LNCaP clone FGC (cell line): ENCODE results near the gene OPCML.

Experiments
- DNase-seq: peaks from one replicate; pipeline ENCODE4 v3.0.0-alpha.2; 2011; ENCODE audit warnings: low read depth
- H3K4me3 ChIP-seq: 2 replicates; pipeline ENCODE4 v1.5.1; 2011; ENCODE audit warnings: mild to moderate bottlenecking, low read depth, low read length, control low read depth
- TF ChIP-seq, protein P1 (sequence below): IDR thresholded peaks from 2 replicates; pipeline ENCODE4 v1.5.1; 2012; ENCODE audit warnings: mild to moderate bottlenecking; ENCODE audit not compliant: control insufficient read depth, insufficient read depth; ENCODE audit errors: extremely low read depth

OPCML gene

DNA sequence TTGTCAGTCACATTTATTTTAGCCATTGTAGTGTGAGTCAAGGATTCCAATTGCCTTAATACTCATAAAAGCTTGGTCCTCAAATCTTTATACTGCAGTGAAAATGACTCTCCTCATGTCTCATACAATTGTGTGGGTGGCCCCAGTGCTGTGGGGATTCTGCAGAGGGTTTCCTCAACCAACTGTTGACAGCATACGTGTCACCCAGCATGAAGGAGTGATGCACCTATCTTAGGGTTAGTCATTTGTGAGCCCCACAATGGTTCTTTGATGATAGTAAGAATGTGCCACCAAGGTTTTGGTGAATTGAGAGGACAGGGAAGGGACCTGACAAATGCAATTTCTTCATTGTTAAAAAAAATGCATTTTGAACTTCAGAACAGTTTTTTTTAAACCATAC, 1046.2 kb downstream of the OPCML start:
- no peak overlapping the region for H3K4me3 ChIP-seq
- DNase-seq, result no peak
- TF ChIP-seq, protein P1, sequence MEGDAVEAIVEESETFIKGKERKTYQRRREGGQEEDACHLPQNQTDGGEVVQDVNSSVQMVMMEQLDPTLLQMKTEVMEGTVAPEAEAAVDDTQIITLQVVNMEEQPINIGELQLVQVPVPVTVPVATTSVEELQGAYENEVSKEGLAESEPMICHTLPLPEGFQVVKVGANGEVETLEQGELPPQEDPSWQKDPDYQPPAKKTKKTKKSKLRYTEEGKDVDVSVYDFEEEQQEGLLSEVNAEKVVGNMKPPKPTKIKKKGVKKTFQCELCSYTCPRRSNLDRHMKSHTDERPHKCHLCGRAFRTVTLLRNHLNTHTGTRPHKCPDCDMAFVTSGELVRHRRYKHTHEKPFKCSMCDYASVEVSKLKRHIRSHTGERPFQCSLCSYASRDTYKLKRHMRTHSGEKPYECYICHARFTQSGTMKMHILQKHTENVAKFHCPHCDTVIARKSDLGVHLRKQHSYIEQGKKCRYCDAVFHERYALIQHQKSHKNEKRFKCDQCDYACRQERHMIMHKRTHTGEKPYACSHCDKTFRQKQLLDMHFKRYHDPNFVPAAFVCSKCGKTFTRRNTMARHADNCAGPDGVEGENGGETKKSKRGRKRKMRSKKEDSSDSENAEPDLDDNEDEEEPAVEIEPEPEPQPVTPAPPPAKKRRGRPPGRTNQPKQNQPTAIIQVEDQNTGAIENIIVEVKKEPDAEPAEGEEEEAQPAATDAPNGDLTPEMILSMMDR, result no peak

DNA sequence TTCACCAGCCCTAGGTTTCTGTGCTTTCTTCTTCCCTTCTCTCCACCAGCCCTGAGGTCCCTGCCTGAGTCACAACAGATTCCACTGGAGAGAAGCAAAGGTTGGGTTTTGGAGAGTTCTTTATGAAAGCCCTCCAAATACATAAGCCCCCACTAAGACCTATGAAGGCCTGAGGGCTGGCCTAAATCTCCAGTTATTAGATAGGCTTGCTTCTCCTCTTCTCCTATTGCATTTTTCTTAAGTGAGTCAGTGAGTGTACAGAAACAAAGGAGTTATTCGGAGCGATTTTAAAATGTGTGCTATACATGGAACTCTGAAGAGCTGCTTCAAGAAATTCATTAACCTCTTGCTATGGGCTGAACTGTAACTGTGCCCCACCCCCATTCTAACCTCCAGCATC, 1057.3 kb downstream of the OPCML start:
- TF ChIP-seq, protein P1, result no peak
- no peak overlapping the region for H3K4me3 ChIP-seq
- DNase-seq, result no peak

DNA sequence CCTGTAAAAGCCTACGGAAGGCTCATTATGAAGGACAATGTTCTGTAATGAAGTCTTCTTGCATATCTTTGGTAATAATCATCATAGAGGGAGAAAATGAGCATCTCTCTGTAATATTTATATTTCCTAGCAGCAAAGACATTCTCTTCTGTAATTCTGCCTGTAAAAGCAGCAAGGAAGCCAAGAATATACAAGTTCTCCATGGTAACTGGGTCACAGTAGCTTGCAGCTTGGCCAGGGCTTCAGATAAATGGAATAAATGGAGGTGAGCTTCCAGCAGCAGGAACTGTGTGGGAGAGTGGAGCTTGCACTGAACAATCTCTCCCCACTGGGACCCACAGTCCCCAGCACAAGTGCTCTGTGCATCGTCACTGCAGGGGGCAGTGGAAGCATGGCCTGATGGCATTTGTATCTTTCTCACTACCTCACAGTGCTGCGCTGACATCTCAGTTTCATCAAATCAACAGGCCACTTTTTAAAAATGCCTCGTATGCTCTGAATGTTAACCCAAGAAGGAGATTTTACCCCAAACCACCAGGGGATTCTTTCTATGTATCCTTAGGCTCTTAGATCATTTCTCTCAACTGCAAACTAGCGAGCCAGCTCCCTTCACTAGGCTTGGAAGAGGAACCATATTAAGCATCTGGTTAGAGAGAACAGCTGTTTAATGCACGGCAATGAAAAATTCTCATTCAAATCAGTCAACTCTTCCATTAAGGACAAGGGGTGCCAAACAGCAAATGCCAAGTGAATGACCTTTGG, 1059.7 kb downstream of the OPCML start:
- no peak overlapping the region for H3K4me3 ChIP-seq
- TF ChIP-seq, protein P1, result no peak
- DNase-seq, result no peak

DNA sequence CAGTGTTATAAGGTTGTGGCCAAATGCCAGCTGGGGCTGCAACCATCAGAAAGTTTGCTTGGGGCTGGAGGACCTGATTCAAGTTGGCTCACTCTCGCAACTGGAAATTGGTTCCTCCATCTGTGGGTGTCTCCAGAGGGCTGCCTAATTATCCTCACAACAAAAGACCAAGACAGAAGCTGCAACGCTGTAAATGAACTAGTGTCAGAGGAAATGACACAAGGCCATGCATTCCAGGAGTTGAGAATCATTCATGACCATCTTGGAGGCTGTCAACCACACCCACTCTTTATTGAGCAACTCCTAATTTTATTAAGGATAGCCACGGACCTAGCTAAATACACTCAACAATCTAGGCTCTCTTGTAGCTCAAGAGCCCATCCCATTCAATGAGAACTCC, 1060.8 kb downstream of the OPCML start:
- no peak for DNase-seq
- H3K4me3 ChIP-seq, result no peak overlapping the region
- TF ChIP-seq, protein P1, result no peak

DNA sequence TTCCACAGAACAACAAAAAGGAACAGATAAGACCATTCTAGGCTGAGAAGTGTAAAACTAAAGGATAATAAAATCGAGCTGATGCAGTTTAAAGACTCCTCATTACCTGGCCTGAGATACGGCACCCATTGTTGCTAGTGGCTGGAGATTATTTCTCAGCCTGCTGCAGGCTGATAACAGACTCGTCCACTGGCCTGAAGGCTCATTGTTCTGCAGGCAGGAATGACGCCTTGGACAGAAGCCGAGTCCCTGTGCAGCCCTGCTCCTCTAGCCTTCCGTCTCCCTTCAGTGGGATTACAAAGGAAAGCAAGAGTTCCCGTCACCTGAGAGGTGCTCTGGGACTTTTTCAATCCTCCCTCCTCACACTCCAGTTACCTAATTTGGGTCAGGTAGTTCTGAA, 1065.3 kb downstream of the OPCML start:
- TF ChIP-seq, protein P1, result no peak
- H3K4me3 ChIP-seq, result no peak overlapping the region
- DNase-seq, result no peak

DNA sequence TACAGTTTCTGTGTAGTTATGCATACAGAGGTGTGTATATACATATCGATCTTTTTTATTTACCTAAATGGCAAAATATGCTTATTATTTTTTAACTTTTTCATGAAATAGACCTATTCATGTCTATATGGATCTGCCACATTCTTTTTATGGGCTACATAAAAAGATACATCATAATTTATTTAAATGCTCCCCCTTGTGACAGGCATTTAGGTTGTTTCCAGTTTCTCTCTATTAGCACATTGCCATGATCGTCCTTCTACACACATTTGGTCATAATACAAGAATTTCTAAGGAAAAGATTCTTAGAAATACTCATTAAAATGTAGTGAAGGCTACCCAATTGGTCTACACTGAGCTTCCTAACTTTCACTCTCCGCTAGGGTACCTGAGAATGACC, 1067.4 kb downstream of the OPCML start:
- TF ChIP-seq, protein P1, result no peak
- H3K4me3 ChIP-seq, result no peak overlapping the region
- no peak for DNase-seq

DNA sequence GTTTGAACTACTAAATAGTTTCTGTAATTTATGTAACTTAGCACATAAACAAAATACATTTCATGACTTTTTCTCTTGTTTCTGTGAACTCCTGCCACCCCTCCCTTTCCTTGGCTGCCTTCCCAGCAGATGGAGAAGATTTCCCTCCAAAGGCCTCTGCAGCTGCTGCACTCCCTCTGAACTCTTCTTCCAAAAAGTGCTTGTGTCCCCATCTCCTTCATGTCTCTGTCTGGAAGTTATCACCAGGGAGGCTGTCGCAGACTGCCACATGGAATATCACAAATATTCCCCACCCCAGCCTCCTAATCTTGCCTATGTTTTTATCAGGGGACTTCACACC, 1068.3 kb downstream of the OPCML start:
- TF ChIP-seq, protein P1, result no peak
- no peak for DNase-seq
- H3K4me3 ChIP-seq, result no peak overlapping the region
